Liver (tissue), 9 donors: ENCODE results near the gene STK25. TPM values are rescaled to one million over a fixed set of nuclear protein-coding genes. Genes with fewer than 3 reads are reported as not detected.

Experiments used
- DNase-seq: peaks from one replicate; pipeline ENCODE4 v3.0.0-alpha.2; 2017; ENCODE audit warnings: low spot score
- H3K27ac ChIP-seq, 2 donors: one replicate each; pipeline ENCODE4 v1.7.0; 2013; ENCODE audit warnings: inconsistent platforms in 2 of 2, low read length in 2 of 2, control low read depth in 1 of 2, low read depth in 1 of 2, mild to moderate bottlenecking in 1 of 2
- H3K27me3 ChIP-seq, 4 donors: one replicate each; pipeline versions ENCODE4 v1.6.1 to v1.7.0; 2013; ENCODE audit warnings: low read length in 3 of 4, inconsistent platforms in 1 of 4, mild to moderate bottlenecking in 1 of 4, moderate library complexity in 1 of 4; ENCODE audit not compliant: control insufficient read depth in 4 of 4, insufficient read depth in 4 of 4
- H3K36me3 ChIP-seq, 4 donors: one replicate each; pipeline versions ENCODE4 v1.6.1 to v1.7.0; 2013; ENCODE audit warnings: low read length in 3 of 4, mild to moderate bottlenecking in 3 of 4, low read depth in 1 of 4, moderate library complexity in 1 of 4; ENCODE audit not compliant: control insufficient read depth in 4 of 4, insufficient read depth in 3 of 4
- H3K4me1 ChIP-seq, 4 donors: one replicate each; pipeline versions ENCODE4 v1.6.1 to v1.7.0; 2013; ENCODE audit warnings: low read length in 3 of 4, mild to moderate bottlenecking in 3 of 4, moderate library complexity in 1 of 4; ENCODE audit not compliant: control insufficient read depth in 4 of 4, insufficient read depth in 4 of 4
- H3K4me3 ChIP-seq, 3 donors: one replicate each; pipeline versions ENCODE4 v1.6.1 to v1.7.0; 2013; ENCODE audit warnings: low read length in 3 of 3, control low read depth in 1 of 3, low read depth in 1 of 3, mild to moderate bottlenecking in 1 of 3
- H3K9ac ChIP-seq, 2 donors: one replicate each; pipeline ENCODE4 v1.7.0; 2013; ENCODE audit warnings: low read length in 2 of 2, mild to moderate bottlenecking in 2 of 2, moderate library complexity in 2 of 2, control low read depth in 1 of 2, low read depth in 1 of 2
- H3K9me3 ChIP-seq, 4 donors: one replicate each; pipeline versions ENCODE4 v1.6.1 to v1.7.0; 2013; ENCODE audit warnings: low read length in 3 of 4; ENCODE audit not compliant: control insufficient read depth in 4 of 4
- ATF3 ChIP-seq: IDR thresholded peaks from 2 replicates; pipeline ENCODE4 v1.6.1; 2016; ENCODE audit warnings: antibody characterized with exemption
- FOXA1 ChIP-seq: IDR thresholded peaks from 2 replicates; pipeline ENCODE4 v1.6.1; 2016; ENCODE audit warnings: antibody characterized with exemption
- FOXA2 ChIP-seq: IDR thresholded peaks from 2 replicates; pipeline ENCODE4 v1.6.1; 2016; ENCODE audit warnings: antibody characterized with exemption
- GABPA ChIP-seq, 2 donors: IDR thresholded peaks in 1 of 2; conservative IDR thresholded peaks in 1 of 2; 2 replicates each; pipeline ENCODE4 v1.6.1; 2016; ENCODE audit warnings: antibody characterized with exemption in 2 of 2, mild to moderate bottlenecking in 1 of 2, moderate library complexity in 1 of 2
- HNF4A ChIP-seq, 2 donors: conservative IDR thresholded peaks; 2 replicates each; pipeline ENCODE4 v1.6.1; 2016; ENCODE audit warnings: antibody characterized with exemption in 2 of 2, mild to moderate bottlenecking in 2 of 2
- HNF4G ChIP-seq: IDR thresholded peaks from 2 replicates; pipeline ENCODE4 v1.6.1; 2016; ENCODE audit warnings: antibody characterized with exemption
- JUND ChIP-seq, 2 donors: IDR thresholded peaks; 2 replicates each; pipeline ENCODE4 v1.6.1; 2016; ENCODE audit warnings: antibody characterized with exemption in 2 of 2
- MAX ChIP-seq: IDR thresholded peaks from 2 replicates; pipeline ENCODE4 v1.6.1; 2016; ENCODE audit warnings: antibody characterized with exemption
- NR2F2 ChIP-seq: IDR thresholded peaks from 2 replicates; pipeline ENCODE4 v1.6.1; 2016; ENCODE audit warnings: antibody characterized with exemption
- RAD21 ChIP-seq, 2 donors: IDR thresholded peaks; 2 replicates each; pipeline ENCODE4 v1.6.1; 2016; ENCODE audit warnings: antibody characterized with exemption in 2 of 2, mild to moderate bottlenecking in 2 of 2
- REST ChIP-seq: IDR thresholded peaks from 2 replicates; pipeline ENCODE4 v1.6.1; 2016; ENCODE audit warnings: antibody characterized with exemption, mild to moderate bottlenecking
- RXRA ChIP-seq, 2 donors: IDR thresholded peaks; 2 replicates each; pipeline ENCODE4 v1.6.1; 2017 to 2018; ENCODE audit warnings: antibody characterized with exemption in 2 of 2, mild to moderate bottlenecking in 1 of 2
- SP1 ChIP-seq: IDR thresholded peaks from 2 replicates; pipeline ENCODE4 v1.6.1; 2018; ENCODE audit warnings: antibody characterized with exemption, mild to moderate bottlenecking
- TAF1 ChIP-seq: conservative IDR thresholded peaks from 2 replicates; pipeline ENCODE4 v1.6.1; 2016; ENCODE audit warnings: antibody characterized with exemption, mild to moderate bottlenecking
- WGBS: extraction: QIAGEN DNeasy Blood & Tissue Kit; methylation state at CpG from one replicate; pipeline ENCODE4 v1.1.7; 2013; 5-methylcytosine and 5-hydroxymethylcytosine counted together
- polyA plus RNA-seq, 2 donors: library from polyadenylated mRNA; stranded (reverse) in 1 of 2; unstranded in 1 of 2; fragments of 200-250 nt in 1 of 2; fragments of >200 nt in 1 of 2; fragmentation: Nextera tagmentation in 1 of 2; extraction: Ambion mirVana in 1 of 2; gene quantifications; one replicate each; pipeline versions ENCODE4 v1.2.1 to v1.2.3, GENCODE V29; 2013 to 2015
- total RNA-seq, 2 donors: library from RNA; depleted of rRNA; stranded (reverse); fragments of >200 nt; gene quantifications; one replicate each; pipeline ENCODE4 v1.2.3, GENCODE V29; 2014
- donor health status: healthy.
- donor health status: healthy.
- donor health status: healthy.
- donor health status: healthy.
- donor health status: healthy.

Gene STK25
- total and polyA plus RNA-seq, 4 donors: 43.4 to 85.6 (median 67.3) TPM

GRCh38 chr2:241478166-241478565 is 30.2 kb downstream of the STK25 start (continued):
- TF ChIP-seq GABPA (IDR thresholded peaks at IDR 0.05 in 1 of 2, conservative IDR thresholded peaks at IDR 0.05 in 1 of 2) (no peak), ATF3 (no peak)

- 97% methylated on average over 3 of the region's 3 CpGs for WGBS
- no peak for DNase-seq
These were observed 33.1 kb downstream of the STK25 start for GRCh38 chr2:241475267-241475666.

GRCh38 chr2:241473399-241473798 is 35.0 kb downstream of the STK25 start:
- DNase-seq: no peak
- no peak overlapping the region for H3K27ac ChIP-seq
- H3K27me3 ChIP-seq: no peaks in the 10 kb centered on the region
- peaks cover 0 to 29% (median 16%) of the 10 kb centered on the region in 4 donors for H3K36me3 ChIP-seq
- no peak overlapping the region for H3K4me3 ChIP-seq
- H3K4me1 ChIP-seq: no peaks in the 10 kb centered on the region
- H3K9me3 ChIP-seq: no peaks in the 10 kb centered on the region
- no peak overlapping the region for H3K9ac ChIP-seq
- 97% methylated on average over 3 of the region's 3 CpGs for WGBS
- TF ChIP-seq JUND (IDR thresholded peaks at IDR 0.05) (no peak), MAX (no peak), SP1 (no peak), HNF4G (no peak), FOXA1 (no peak), NR2F2 (no peak), TAF1 (no peak), FOXA2 (no peak), GABPA (IDR thresholded peaks at IDR 0.05 in 1 of 2, conservative IDR thresholded peaks at IDR 0.05 in 1 of 2) (no peak), REST (no peak), RAD21 (IDR thresholded peaks at IDR 0.05) (no peak), HNF4A (conservative IDR thresholded peaks at IDR 0.05) (no peak)

More at GRCh38 chr2:241475267-241475666, 33.1 kb downstream of the STK25 start:
- H3K27me3 ChIP-seq: no peaks in the 10 kb centered on the region
- H3K27ac ChIP-seq: no peak overlapping the region
- H3K36me3 ChIP-seq: peaks cover 1 to 34% (median 19%) of the 10 kb centered on the region in 4 donors
- H3K4me1 ChIP-seq: no peaks in the 10 kb centered on the region
- TF ChIP-seq FOXA1: no peak
- no peak for TF ChIP-seq RXRA (IDR thresholded peaks at IDR 0.05)
- no peak for TF ChIP-seq HNF4A (conservative IDR thresholded peaks at IDR 0.05)
- TF ChIP-seq JUND (IDR thresholded peaks at IDR 0.05): no peak
- TF ChIP-seq RAD21 (IDR thresholded peaks at IDR 0.05): no peak
- no peak for TF ChIP-seq FOXA2
- no peaks in the 10 kb centered on the region for H3K9me3 ChIP-seq
- H3K9ac ChIP-seq: no peak overlapping the region
- no peak overlapping the region for H3K4me3 ChIP-seq
